GM12872 (cell line): ENCODE results near the gene RPS21.

Source experiments
- TF ChIP-seq, protein P1 (sequence below): IDR thresholded peaks from 3 replicates; pipeline ENCODE4 v1.5.1; 2011; ENCODE audit warnings: low read depth, mild to moderate bottlenecking, low read length, moderate library complexity; ENCODE audit not compliant: insufficient read depth

The RPS21 gene

DNA sequence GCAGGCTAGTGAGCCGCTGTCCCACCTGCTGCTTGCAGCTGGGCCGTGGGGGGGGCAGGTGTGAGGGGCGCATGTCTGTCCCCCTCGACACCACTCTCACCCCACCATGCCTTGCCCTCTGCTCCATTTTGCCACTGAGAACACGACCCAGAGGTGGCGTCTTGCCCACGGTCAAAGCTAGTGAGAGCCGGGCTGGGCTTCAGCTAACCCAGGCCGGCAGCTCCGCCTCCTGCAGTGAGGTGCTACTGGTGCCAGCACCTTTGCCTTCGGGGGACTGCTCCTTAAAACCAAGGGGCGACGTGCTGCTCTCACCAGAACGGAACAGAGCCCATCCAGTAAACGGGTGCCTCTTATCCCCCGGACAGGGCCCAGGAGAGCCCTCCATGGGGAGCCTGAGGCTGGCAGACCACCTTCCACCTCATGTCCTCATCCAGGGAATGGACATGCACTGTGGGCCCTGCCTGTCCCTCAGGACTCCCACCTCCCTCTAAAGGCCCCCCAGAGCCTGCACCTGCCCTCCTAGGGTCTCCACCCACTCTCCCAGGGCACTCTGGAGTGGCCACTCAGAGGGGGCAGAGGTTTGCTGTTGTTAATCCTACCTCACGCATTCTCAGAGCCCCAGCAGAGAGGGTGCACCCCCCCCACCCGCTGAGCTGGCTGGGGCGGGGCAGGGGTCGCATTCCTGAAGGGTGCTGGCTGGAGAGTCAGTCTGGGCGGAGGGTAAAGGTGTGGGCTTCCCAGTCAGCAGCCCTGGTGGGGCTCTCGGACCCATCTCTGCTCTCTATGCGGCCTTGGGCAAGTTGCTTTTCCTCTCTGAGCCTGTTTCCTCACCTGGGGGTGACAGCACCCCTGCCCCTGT is 37.6 kb downstream of the RPS21 start:
- TF ChIP-seq, protein P1, sequence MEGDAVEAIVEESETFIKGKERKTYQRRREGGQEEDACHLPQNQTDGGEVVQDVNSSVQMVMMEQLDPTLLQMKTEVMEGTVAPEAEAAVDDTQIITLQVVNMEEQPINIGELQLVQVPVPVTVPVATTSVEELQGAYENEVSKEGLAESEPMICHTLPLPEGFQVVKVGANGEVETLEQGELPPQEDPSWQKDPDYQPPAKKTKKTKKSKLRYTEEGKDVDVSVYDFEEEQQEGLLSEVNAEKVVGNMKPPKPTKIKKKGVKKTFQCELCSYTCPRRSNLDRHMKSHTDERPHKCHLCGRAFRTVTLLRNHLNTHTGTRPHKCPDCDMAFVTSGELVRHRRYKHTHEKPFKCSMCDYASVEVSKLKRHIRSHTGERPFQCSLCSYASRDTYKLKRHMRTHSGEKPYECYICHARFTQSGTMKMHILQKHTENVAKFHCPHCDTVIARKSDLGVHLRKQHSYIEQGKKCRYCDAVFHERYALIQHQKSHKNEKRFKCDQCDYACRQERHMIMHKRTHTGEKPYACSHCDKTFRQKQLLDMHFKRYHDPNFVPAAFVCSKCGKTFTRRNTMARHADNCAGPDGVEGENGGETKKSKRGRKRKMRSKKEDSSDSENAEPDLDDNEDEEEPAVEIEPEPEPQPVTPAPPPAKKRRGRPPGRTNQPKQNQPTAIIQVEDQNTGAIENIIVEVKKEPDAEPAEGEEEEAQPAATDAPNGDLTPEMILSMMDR = no peak

DNA sequence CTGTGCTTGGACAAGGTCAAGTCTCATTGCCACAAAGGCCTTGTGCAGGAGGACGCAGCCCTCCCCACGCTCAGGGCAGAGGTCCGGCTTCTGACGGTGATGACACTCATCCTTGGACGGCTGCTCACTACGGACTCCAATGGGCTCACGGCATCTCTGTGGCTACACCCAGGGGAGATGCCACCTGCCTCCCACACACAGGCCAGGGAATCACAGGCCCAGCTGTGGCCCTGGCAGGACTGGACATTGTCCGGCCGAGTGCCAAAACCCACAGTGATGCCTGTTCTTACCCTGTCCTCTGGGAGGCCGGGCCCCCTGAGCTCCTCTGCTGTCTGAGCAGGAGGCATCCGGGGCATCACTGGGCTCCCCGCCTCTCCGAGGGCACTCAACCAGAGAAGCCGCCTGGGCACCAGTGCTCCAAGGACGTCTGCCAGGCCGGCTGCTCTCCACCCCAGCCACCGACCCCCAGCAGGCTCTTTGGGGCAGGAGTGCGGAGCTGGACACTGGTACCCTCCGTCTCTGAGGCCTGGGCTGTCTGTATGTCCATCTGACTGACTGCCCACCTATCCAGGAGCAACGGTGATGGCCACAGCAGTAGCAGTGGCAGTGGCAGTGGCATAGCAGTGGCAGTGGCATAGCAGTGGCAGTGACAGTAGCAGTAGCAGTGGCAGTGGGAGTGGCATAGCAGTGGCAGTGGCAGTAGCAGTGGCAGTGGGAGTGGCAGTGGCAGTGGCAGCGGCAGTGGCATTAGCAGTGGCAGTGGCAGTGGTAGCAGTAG is 38.6 kb downstream of the RPS21 start:
- TF ChIP-seq, protein P1 = no peak

DNA sequence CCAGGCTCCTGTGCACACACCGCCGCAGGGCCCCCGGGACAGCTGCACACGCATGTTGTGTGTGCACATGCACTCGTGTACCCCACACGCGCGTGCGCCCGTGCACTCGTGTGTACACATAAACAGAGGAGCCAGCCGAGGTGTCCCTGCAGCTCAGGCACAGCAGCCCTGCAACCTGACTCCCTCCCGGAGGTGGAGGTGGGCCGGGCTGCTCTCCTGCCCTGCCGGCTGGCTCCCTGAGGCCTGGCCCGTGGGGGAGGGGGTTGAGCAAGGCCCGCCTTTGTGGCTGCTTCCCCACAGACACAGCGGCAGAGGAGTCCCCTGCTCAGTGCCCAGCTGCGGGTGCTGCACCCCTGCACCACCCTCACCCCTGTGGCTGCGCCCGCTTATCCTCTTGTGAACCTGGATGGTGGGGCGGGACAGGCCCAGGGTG is 39.8 kb downstream of the RPS21 start:
- TF ChIP-seq, protein P1 = no peak

DNA sequence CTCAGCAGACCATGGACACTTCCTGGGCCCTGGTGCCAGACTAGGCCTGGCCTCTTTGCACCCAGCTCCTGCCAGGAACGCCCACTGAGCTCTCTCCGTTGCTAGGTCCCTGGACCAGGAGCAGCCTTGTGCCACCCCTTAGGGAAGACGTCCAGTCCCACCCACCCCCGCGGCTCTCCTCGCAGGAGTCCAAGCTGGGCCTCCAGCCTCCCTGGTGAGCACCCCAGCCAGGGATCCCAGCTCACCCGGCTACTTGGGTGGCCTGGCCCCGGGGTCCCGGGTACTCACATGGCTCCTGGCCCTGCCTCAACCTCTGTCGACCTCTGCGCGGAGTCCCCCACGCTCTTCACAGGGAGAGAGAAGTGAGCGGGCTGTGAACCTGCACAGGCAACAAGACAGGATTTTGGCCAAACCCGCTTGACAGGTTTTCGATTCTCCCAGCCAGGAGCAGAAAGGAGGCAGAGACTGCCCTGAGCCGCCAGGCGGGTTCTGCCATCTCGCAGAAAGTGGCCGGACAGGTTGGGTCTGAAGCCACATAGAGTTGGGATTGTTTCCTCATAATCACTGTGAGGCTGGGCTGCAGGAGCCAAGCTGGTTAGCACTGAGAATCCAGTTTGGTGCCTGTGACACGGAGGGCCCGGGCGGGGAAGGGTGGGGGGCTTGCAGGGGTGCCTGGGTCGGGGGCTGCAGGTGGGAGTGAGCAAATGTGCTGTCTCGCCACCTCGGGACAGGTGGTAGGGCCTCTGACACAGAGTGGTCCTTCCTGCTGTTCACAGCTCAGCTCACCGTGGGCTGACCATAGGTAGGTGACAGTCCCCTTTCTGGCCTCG is 40.5 kb downstream of the RPS21 start, which contains the start of gene RBBP8NL:
TSS of gene RBBP8NL (minus strand) at position 368 of the 830 bp plus-strand sequence. CDS start 7,892 bp downstream, outside the sequence.
- TF ChIP-seq, protein P1 = no peak

DNA sequence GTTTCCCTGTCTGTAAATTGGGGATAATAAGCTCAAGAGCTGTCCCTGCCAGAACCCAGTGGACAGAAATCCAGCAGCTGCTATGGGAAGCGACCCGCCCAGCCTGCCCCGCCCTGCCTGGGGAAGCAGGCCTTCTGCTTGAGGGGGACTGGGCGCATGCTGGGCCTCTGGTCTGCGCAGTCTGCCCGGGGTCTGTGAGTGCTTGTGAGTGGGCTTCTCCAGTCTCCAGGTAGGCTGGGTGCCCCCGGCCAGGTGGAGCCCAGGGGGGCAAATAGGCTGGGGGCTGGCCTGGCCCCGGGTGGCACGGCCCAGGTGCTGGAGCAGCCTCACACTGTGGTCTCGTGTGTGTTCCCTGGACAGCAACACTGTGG is 41.1 kb downstream of the RPS21 start:
- TF ChIP-seq, protein P1 = no peak

DNA sequence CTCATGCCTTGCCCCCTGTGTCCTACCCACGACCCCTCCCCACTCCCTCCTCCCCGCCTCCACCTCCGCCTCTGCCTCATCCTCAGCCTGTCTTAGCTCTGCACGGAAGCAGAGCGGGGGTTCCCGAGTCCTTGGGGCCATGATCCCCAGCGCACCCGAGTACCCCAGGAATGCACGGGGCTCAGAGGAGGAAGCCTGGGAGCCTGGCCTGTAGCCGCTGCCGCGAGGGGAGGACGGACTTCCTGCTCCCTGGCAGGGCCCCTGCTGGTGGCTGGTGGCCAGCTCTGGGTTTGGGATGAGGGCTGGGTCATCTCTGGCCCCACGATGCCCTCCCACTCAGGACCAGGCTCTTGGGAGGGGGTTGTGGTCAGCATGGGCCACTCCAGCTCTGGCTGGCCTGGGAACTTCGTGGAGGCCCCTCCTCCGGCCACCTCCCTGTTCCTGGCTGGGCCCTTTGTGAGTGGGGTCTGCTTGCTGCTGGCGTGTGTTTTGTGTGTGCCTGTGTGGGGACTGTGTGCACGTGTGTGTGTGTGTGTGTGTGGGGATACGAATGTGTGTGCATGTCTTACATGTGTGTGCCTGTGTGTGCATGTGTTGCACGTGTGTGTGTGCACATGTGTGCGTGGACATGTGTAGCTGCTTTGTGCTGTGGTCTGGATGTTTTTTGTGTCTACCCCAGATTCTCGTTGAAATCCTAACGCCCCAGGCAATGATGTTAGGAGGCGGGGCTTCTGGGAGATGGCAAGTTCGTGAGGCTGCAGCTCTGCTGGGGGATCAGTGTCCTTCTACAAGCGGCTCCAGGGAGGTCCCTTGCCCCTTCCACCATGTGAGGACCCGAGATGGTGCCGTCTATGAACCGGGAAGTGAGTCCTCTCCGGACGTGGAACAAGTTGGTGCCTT is 41.7 kb downstream of the RPS21 start:
- TF ChIP-seq, protein P1 = no peak
